GM23248 (cell line): Measurements from ENCODE around the gene GAS2L1. TPM values are rescaled to one million over a fixed set of nuclear protein-coding genes. Genes with fewer than 3 reads are reported as not detected.

ENCODE experiments used
- DNase-seq: peaks from one replicate; pipeline ENCODE4 v3.0.0-alpha.2; 2015
- H2AFZ ChIP-seq: fragments of 200-600 bp; sonication (generic); 2 replicates; pipeline ENCODE4 v1.6.1; 2016; ENCODE audit warnings: antibody characterized with exemption
- H3F3A ChIP-seq: fragments of 200-600 bp; sonication (generic); 2 replicates; pipeline ENCODE4 v1.6.1; 2016; ENCODE audit warnings: mild to moderate bottlenecking, antibody characterized with exemption, mixed run types; ENCODE audit not compliant: insufficient read depth
- H3K27ac ChIP-seq: fragments of 200-600 bp; sonication (generic); 2 replicates; pipeline ENCODE4 v1.5.1; 2016; ENCODE audit warnings: mild to moderate bottlenecking
- H3K27me3 ChIP-seq: fragments of 200-600 bp; sonication (generic); replicated peaks from 2 replicates; pipeline ENCODE4 v1.6.1; 2016; ENCODE audit warnings: mild to moderate bottlenecking; ENCODE audit not compliant: insufficient read depth
- H3K36me3 ChIP-seq: fragments of 200-600 bp; sonication (generic); 2 replicates; pipeline ENCODE4 v1.6.1; 2016; ENCODE audit warnings: low read depth, mild to moderate bottlenecking
- H3K4me1 ChIP-seq: fragments of 200-600 bp; sonication (generic); 2 replicates; pipeline ENCODE4 v1.6.1; 2016; ENCODE audit warnings: mild to moderate bottlenecking; ENCODE audit not compliant: insufficient read depth
- H3K4me2 ChIP-seq: fragments of 200-600 bp; sonication (generic); one replicate; pipeline ENCODE4 v1.6.1; 2016; ENCODE audit warnings: mild to moderate bottlenecking; ENCODE audit not compliant: unreplicated experiment
- H3K4me3 ChIP-seq: fragments of 200-600 bp; sonication (generic); 2 replicates; pipeline ENCODE4 v1.5.1; 2016; ENCODE audit warnings: mild to moderate bottlenecking
- H3K79me2 ChIP-seq: fragments of 200-600 bp; sonication (generic); 2 replicates; pipeline ENCODE4 v1.6.1; 2016; ENCODE audit warnings: mild to moderate bottlenecking; ENCODE audit not compliant: insufficient read depth
- H3K9ac ChIP-seq: fragments of 200-600 bp; sonication (generic); 2 replicates; pipeline ENCODE4 v1.6.1; 2016; ENCODE audit warnings: mild to moderate bottlenecking
- H3K9me2 ChIP-seq: fragments of 200-600 bp; sonication (generic); 2 replicates; pipeline ENCODE4 v1.6.1; 2016; ENCODE audit warnings: mixed run types, mild to moderate bottlenecking, moderate library complexity; ENCODE audit not compliant: insufficient read depth
- H3K9me3 ChIP-seq: fragments of 200-600 bp; sonication (generic); one replicate; pipeline ENCODE4 v1.6.1; 2017; ENCODE audit warnings: low read depth
- H4K20me1 ChIP-seq: fragments of 200-600 bp; sonication (generic); 2 replicates; pipeline ENCODE4 v1.6.0; 2016; ENCODE audit not compliant: insufficient read depth
- EZH2 ChIP-seq: fragments of 200-600 bp; sonication (generic); IDR thresholded peaks from 2 replicates; pipeline ENCODE4 v1.6.1; 2018; ENCODE audit warnings: antibody characterized with exemption, mild to moderate bottlenecking; ENCODE audit not compliant: insufficient read depth, poor library complexity, severe bottlenecking
- EZH2phosphoT487 ChIP-seq: fragments of 200-600 bp; sonication (generic); IDR thresholded peaks from 2 replicates; pipeline ENCODE4 v1.6.1; 2018; ENCODE audit warnings: antibody characterized with exemption, moderate library complexity, mild to moderate bottlenecking, low read depth; ENCODE audit not compliant: insufficient read depth
- WGBS, 2 experiments: methylation state at CpG; one replicate each; pipeline ENCODE4 v1.1.6; 2015 to 2017; ENCODE audit warnings: low lambda C conversion rate in 2 of 2, low coverage in 1 of 2; ENCODE audit errors: missing lambda C conversion rate in 2 of 2; 5-methylcytosine and 5-hydroxymethylcytosine counted together
- in situ Hi-C: fragments of 300-500 bp; cut with MboI; formaldehyde crosslinking; loops from 2 replicates; pipeline ENCODE4 v1.15.0; 2020
- polyA plus RNA-seq: library from polyadenylated mRNA; unstranded; fragments of >200 nt; fragmentation: Nextera tagmentation; extraction: Ambion mirVana; gene quantifications from 2 replicates; pipeline ENCODE4 v1.2.1, GENCODE V29; 2016
- total RNA-seq: library from RNA; depleted of rRNA; stranded (reverse); fragments of >200 nt; shearing (Covaris generic); gene quantifications from 2 replicates; pipeline ENCODE4 v1.2.3, GENCODE V29; 2014

GAS2L1 gene
- total and polyA plus RNA-seq, 2 experiments from 2014 or later, result 21.2 to 23.7 TPM

- Histone ChIP-seq H3K27ac (no peak overlapping the region), H4K20me1 (no peaks in the 10 kb centered on the region), H3K27me3 (no peaks in the 10 kb centered on the region), H3F3A (peaks cover 24% of the 10 kb centered on the region), H3K9me2 (no peaks in the 10 kb centered on the region), H3K4me2 (no peak overlapping the region), H3K9me3 (no peaks in the 10 kb centered on the region), H3K4me3 (no peak overlapping the region), H2AFZ (no peak overlapping the region), H3K9ac (no peak overlapping the region), H3K36me3 (peaks cover 12% of the 10 kb centered on the region; the same call in 1 of the 2 replicates), H3K4me1 (peaks cover 14% of the 10 kb centered on the region), H3K79me2 (no peaks in the 10 kb centered on the region)
- TF ChIP-seq EZH2 (no peak), EZH2phosphoT487 (no peak)
- in situ Hi-C loops, result no loop called here
- 96% methylated on average over 24 to 25 of the region's 25 CpGs for WGBS, 2 experiments
- no peak for DNase-seq
These were observed 34.8 kb downstream of the GAS2L1 start for GRCh38 chr22:29341056-29341848.

GRCh38 chr22:29341849-29342127 is 35.3 kb downstream of the GAS2L1 start:
- H3K4me2 ChIP-seq, result no peak overlapping the region
- H3K4me1 ChIP-seq, result peaks cover 14% of the 10 kb centered on the region
- no peak for DNase-seq
- no peak overlapping the region for H3K4me3 ChIP-seq
- no peaks in the 10 kb centered on the region for H3K79me2 ChIP-seq
- no peaks in the 10 kb centered on the region for H3K27me3 ChIP-seq
- 90 to 100% methylated on average over 2 of the region's 2 CpGs for WGBS, 2 experiments
- no peaks in the 10 kb centered on the region for H3K9me2 ChIP-seq
- H3K27ac ChIP-seq, result no peak overlapping the region
- no peak for TF ChIP-seq EZH2
- no peak for TF ChIP-seq EZH2phosphoT487
- no peak overlapping the region for H2AFZ ChIP-seq
- peaks cover 24% of the 10 kb centered on the region for H3F3A ChIP-seq
- H4K20me1 ChIP-seq, result no peaks in the 10 kb centered on the region
- in situ Hi-C loops, result no loop called here
- no peak overlapping the region for H3K9ac ChIP-seq
- no peaks in the 10 kb centered on the region for H3K9me3 ChIP-seq
- peaks cover 12% of the 10 kb centered on the region; the same call in 1 of the 2 replicates for H3K36me3 ChIP-seq

- H3K4me2 ChIP-seq, result no peak overlapping the region
- no peak overlapping the region for H2AFZ ChIP-seq
- no peaks in the 10 kb centered on the region for H3K9me2 ChIP-seq
- peaks cover 14% of the 10 kb centered on the region for H3K4me1 ChIP-seq
- H3K79me2 ChIP-seq, result no peaks in the 10 kb centered on the region
- H4K20me1 ChIP-seq, result no peaks in the 10 kb centered on the region
- H3K27ac ChIP-seq, result no peak overlapping the region
- no peaks in the 10 kb centered on the region for H3K27me3 ChIP-seq
- no peak for TF ChIP-seq EZH2phosphoT487
- TF ChIP-seq EZH2, result no peak
- H3K36me3 ChIP-seq, result peaks cover 12% of the 10 kb centered on the region; the same call in 1 of the 2 replicates
- DNase-seq, result no peak
- no peak overlapping the region for H3K9ac ChIP-seq
- H3K9me3 ChIP-seq, result no peaks in the 10 kb centered on the region
- no peak overlapping the region for H3K4me3 ChIP-seq
- WGBS, 2 experiments, result 97 to 99% methylated on average over 6 of the region's 6 CpGs
- peaks cover 24% of the 10 kb centered on the region for H3F3A ChIP-seq
- in situ Hi-C loops, result no loop called here
These were observed 35.7 kb downstream of the GAS2L1 start for GRCh38 chr22:29342177-29342576.

- no peak for TF ChIP-seq EZH2phosphoT487
- no peak for TF ChIP-seq EZH2
- H2AFZ ChIP-seq, result no peak overlapping the region
- no peak overlapping the region for H3K4me2 ChIP-seq
- no peaks in the 10 kb centered on the region for H3K79me2 ChIP-seq
- no peaks in the 10 kb centered on the region for H3K27me3 ChIP-seq
- no peak overlapping the region for H3K4me3 ChIP-seq
- H3K9me2 ChIP-seq, result no peaks in the 10 kb centered on the region
- peaks cover 12% of the 10 kb centered on the region; the same call in 1 of the 2 replicates for H3K36me3 ChIP-seq
- in situ Hi-C loops, result no loop called here
- H3K4me1 ChIP-seq, result peaks cover 14% of the 10 kb centered on the region
- DNase-seq, result no peak
- H4K20me1 ChIP-seq, result no peaks in the 10 kb centered on the region
- no peak overlapping the region for H3K27ac ChIP-seq
- 95% methylated on average over 10 of the region's 10 CpGs for WGBS, 2 experiments
- peaks cover 24% of the 10 kb centered on the region for H3F3A ChIP-seq
- no peaks in the 10 kb centered on the region for H3K9me3 ChIP-seq
- H3K9ac ChIP-seq, result no peak overlapping the region
These were observed 36.3 kb downstream of the GAS2L1 start for GRCh38 chr22:29342577-29343312.
